Body of pancreas (tissue), 4 donors: Measurements from ENCODE around the gene CENPB.

ENCODE experiments used
- POLR2A ChIP-seq, 3 donors: fragments of 450-650 bp; IDR thresholded peaks; one replicate each; pipeline ENCODE4 v1.6.1; 2016; ENCODE audit warnings: antibody characterized with exemption in 3 of 3, mild to moderate bottlenecking in 2 of 3
- TF ChIP-seq, protein P1 (sequence below), 7 experiments: fragments of 450-650 bp in 4 of 7; fragments of 200-600 bp in 3 of 7; sonication (generic) in 3 of 7; IDR thresholded peaks; one replicate each; pipeline ENCODE4 v1.5.1; 2016 to 2019; ENCODE audit warnings: antibody characterized with exemption in 7 of 7

DNA sequence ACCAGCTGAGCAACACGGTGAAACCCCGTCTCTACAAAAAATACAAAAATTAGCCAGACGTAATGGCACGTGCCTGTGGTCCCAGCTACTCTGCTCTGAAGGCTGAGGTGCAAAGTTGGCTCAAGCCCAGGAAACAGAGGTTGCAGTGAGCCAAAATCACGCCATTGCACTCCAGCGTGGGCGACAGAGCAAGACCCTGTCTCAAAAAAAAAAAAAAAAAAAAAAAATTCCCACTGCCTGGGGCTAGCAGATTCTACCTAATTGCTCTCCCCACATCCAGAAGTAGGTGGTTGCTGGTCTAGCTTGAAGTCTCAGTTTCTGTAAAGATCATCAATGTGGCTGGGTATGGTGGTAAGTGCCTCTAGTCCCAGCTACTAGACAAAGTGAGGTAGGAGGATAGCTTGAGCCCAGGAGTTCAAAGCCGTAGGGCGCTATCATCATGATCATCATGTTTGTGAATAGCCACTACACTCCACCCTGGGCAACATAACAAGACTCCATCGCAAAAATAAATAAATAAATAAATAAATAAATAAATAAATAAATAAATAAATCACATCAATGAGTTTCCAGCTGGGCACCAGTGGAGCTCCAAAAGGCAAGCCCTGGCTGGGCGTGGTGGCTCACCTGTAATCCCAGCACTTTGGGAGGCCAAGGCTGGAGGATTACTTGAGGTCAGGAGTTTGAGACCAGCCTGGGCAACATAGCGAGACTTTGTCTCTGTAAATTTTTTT is 27.5 kb upstream of the CENPB start:
- TF ChIP-seq, protein P1, sequence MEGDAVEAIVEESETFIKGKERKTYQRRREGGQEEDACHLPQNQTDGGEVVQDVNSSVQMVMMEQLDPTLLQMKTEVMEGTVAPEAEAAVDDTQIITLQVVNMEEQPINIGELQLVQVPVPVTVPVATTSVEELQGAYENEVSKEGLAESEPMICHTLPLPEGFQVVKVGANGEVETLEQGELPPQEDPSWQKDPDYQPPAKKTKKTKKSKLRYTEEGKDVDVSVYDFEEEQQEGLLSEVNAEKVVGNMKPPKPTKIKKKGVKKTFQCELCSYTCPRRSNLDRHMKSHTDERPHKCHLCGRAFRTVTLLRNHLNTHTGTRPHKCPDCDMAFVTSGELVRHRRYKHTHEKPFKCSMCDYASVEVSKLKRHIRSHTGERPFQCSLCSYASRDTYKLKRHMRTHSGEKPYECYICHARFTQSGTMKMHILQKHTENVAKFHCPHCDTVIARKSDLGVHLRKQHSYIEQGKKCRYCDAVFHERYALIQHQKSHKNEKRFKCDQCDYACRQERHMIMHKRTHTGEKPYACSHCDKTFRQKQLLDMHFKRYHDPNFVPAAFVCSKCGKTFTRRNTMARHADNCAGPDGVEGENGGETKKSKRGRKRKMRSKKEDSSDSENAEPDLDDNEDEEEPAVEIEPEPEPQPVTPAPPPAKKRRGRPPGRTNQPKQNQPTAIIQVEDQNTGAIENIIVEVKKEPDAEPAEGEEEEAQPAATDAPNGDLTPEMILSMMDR (IDR thresholded peaks at IDR 0.05): no peak
- no peak for TF ChIP-seq POLR2A (IDR thresholded peaks at IDR 0.05)
